Measurements from ENCODE around the gene ATG7. TPM values are rescaled to one million over a fixed set of nuclear protein-coding genes. Genes with fewer than 3 reads are reported as not detected.
"Not testable (repeated sequence)": the region's sequence is repeated elsewhere in the genome, so short reads cannot be mapped to it uniquely, and the experiment has no call there.

Gene ATG7
- total RNA-seq, 4 donors from 2014 or later = 54.8 to 126 (median 100) TPM

DNA sequence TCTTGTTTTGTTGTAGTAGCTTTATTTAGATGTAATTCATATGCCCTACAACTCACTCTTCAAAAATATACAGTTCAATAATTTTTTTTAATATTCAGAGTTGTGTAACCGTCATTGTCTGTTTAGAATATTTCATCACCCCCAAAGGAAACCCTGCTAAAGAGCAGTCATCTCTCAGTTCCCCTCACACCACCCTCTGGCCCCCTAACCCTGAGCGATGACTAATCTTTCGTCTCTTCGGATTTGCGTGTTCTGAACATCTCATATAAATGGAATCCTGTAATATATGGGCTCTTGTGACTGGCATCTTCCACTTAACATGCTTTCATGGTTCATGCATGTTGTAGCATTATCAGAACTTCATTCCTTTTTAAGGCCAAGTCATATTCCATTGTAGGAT, 183.8 kb downstream of the ATG7 start:
- Histone ChIP-seq H3K36me3 (no peaks in the 10 kb centered on the region), H3K4me3 (no peak overlapping the region), H3K4me1 (no peaks in the 10 kb centered on the region), H3K27ac (no peak overlapping the region), H3K27me3 (no peaks in the 10 kb centered on the region), H3K9me3 (no peaks in the 10 kb centered on the region)
- no peak for DNase-seq
- TF ChIP-seq POLR2A (IDR thresholded peaks at IDR 0.05) (no peak), CTCF (IDR thresholded peaks at IDR 0.05) (no peak)
- intact Hi-C loops (cut with DNase I; ENCODE audit: low total_unique reads) = no loop called here

DNA sequence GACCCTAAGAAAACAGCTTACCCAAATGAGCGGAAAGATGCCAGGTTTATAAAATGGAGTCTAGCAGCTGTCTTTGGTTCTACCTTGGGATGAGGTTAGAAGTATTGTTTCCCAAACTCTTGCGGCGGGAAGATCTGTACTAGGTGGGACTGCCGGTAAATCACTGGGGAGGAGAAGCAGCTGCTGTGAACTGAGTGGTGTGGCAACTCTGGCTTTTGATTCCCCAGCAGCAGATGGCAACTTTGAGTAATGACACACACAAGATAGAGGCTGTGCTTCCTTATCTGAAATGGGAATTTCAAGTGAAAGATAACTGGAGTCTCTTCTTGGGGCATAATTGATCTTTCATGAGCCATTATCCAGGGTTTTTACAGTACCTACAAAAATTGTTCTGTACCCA, 184.9 kb downstream of the ATG7 start:
- Histone ChIP-seq H3K9me3 (no peaks in the 10 kb centered on the region), H3K4me3 (no peak overlapping the region), H3K4me1 (no peaks in the 10 kb centered on the region), H3K27me3 (no peaks in the 10 kb centered on the region), H3K27ac (no peak overlapping the region), H3K36me3 (no peaks in the 10 kb centered on the region)
- DNase-seq = no peak
- TF ChIP-seq CTCF (IDR thresholded peaks at IDR 0.05) (no peak), POLR2A (IDR thresholded peaks at IDR 0.05) (no peak)
- intact Hi-C loops (cut with DNase I; ENCODE audit: low total_unique reads) = no loop called here

DNA sequence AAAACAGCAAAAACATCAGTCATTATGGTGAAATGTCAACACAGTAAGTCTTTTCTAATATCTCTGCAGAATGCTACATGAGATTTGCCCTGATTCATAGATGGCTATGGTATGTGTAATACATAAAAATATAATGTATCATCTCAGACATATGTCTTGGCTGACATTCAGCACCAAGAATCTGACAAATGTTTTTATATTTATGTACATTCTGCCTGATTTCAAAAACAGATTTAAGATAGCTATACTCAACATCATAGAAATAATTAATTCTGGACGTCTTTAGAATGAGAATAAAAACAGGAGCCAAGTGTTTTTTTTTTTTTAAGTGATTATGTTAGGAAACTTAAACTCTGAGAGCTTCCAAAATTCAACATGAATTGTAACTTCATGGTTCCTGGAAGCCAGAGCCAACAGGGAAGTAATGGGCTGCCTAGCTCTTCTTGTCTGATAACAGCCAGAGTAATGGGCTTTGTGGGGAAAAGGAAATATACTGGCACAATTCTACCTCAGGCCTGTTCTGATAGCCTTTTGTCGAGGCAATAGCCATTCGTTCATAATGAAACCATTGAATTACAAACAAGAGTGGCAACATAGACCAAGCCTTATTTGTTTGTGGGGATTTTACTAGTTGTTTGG, 187.1 kb downstream of the ATG7 start:
- no peak for DNase-seq
- intact Hi-C loops (cut with DNase I; ENCODE audit: low total_unique reads) = no loop called here
- no peak for TF ChIP-seq POLR2A (IDR thresholded peaks at IDR 0.05)
- TF ChIP-seq CTCF (IDR thresholded peaks at IDR 0.05) = no peak
- no peak overlapping the region for H3K4me3 ChIP-seq
- H3K4me1 ChIP-seq = no peaks in the 10 kb centered on the region
- no peaks in the 10 kb centered on the region for H3K9me3 ChIP-seq
- no peaks in the 10 kb centered on the region for H3K36me3 ChIP-seq
- no peak overlapping the region for H3K27ac ChIP-seq
- H3K27me3 ChIP-seq = no peaks in the 10 kb centered on the region

- no peak for DNase-seq
- Histone ChIP-seq H3K27me3 (no peaks in the 10 kb centered on the region), H3K36me3 (no peaks in the 10 kb centered on the region), H3K9me3 (no peaks in the 10 kb centered on the region), H3K27ac (no peak overlapping the region), H3K4me1 (peaks cover 13 to 14% of the 10 kb centered on the region in 2 donors), H3K4me3 (no peak overlapping the region)
- TF ChIP-seq POLR2A (IDR thresholded peaks at IDR 0.05) (no peak), CTCF (IDR thresholded peaks at IDR 0.05) (no peak)
- intact Hi-C loops (cut with DNase I; ENCODE audit: low total_unique reads) = no loop called here
Measured at GRCh38 chr3:11461226-11461625, 189.0 kb downstream of the ATG7 start.

- H3K9me3 ChIP-seq; H3K4me3 ChIP-seq; H3K27me3 ChIP-seq; intact Hi-C loops (cut with DNase I; ENCODE audit: low total_unique reads); DNase-seq; H3K36me3 ChIP-seq: not testable (repeated sequence)
- Histone ChIP-seq H3K4me1 (peaks cover 13 to 14% of the 10 kb centered on the region in 2 donors), H3K27ac (peak overlapping the region in 1 of 2 donors; percentile 86)
Measured at GRCh38 chr3:11462673-11463072, 190.5 kb downstream of the ATG7 start.

- Histone ChIP-seq H3K27me3 (no peaks in the 10 kb centered on the region), H3K36me3 (no peaks in the 10 kb centered on the region), H3K4me3 (no peak overlapping the region), H3K9me3 (no peaks in the 10 kb centered on the region), H3K4me1 (peaks cover 13 to 14% of the 10 kb centered on the region in 2 donors), H3K27ac (peak overlapping the region; percentile 86 to 98)
- no peak for TF ChIP-seq CTCF (IDR thresholded peaks at IDR 0.05)
- no peak for TF ChIP-seq POLR2A (IDR thresholded peaks at IDR 0.05)
- DNase-seq = no peak
- intact Hi-C loops (cut with DNase I; ENCODE audit: low total_unique reads) = no loop called here
Measured at GRCh38 chr3:11463591-11463990, 191.4 kb downstream of the ATG7 start.

Measured in uterus (tissue), 4 donors.